Eye (tissue), 1 donor: ENCODE data around the gene HMG20A.

Experiments used
- DNase-seq: peaks from one replicate; pipeline ENCODE4 v3.0.0-alpha.2; 2015

HMG20A gene

GRCh38 chr15:77525907-77526594, 105.4 kb downstream of the HMG20A start:
- no peak for DNase-seq

- no peak for DNase-seq
Measured at GRCh38 chr15:77526595-77527163, 106.0 kb downstream of the HMG20A start.

GRCh38 chr15:77527164-77527778, 106.6 kb downstream of the HMG20A start:
- peak; percentile 84 for DNase-seq

GRCh38 chr15:77527831-77528231, 107.1 kb downstream of the HMG20A start:
- no peak for DNase-seq

- no peak for DNase-seq
Measured at GRCh38 chr15:77528290-77528967, 107.7 kb downstream of the HMG20A start.

GRCh38 chr15:77528968-77529319, 108.3 kb downstream of the HMG20A start:
- peak; percentile 84 for DNase-seq

- DNase-seq: no peak
Measured at GRCh38 chr15:77529394-77530159, 108.9 kb downstream of the HMG20A start.

GRCh38 chr15:77530576-77530975, 109.9 kb downstream of the HMG20A start:
- no peak for DNase-seq

GRCh38 chr15:77531191-77532000, 110.7 kb downstream of the HMG20A start:
- no peak for DNase-seq

- no peak for DNase-seq
Measured at GRCh38 chr15:77532067-77532710, 111.5 kb downstream of the HMG20A start.

- no peak for DNase-seq
Measured at GRCh38 chr15:77532846-77533245, 112.2 kb downstream of the HMG20A start.

GRCh38 chr15:77533578-77534430, 113.1 kb downstream of the HMG20A start:
- DNase-seq: peak; percentile 81
